GM19023 (cell line): ENCODE results near the gene VAC14.

Experiments used
- ATAC-seq: cut with Tn5 transposase; IDR thresholded peaks from one replicate; pipeline ENCODE4 v1.9.1; 2021; ENCODE audit warnings: mild to moderate bottlenecking, moderate library complexity; ENCODE audit not compliant: unreplicated experiment

VAC14 gene

DNA sequence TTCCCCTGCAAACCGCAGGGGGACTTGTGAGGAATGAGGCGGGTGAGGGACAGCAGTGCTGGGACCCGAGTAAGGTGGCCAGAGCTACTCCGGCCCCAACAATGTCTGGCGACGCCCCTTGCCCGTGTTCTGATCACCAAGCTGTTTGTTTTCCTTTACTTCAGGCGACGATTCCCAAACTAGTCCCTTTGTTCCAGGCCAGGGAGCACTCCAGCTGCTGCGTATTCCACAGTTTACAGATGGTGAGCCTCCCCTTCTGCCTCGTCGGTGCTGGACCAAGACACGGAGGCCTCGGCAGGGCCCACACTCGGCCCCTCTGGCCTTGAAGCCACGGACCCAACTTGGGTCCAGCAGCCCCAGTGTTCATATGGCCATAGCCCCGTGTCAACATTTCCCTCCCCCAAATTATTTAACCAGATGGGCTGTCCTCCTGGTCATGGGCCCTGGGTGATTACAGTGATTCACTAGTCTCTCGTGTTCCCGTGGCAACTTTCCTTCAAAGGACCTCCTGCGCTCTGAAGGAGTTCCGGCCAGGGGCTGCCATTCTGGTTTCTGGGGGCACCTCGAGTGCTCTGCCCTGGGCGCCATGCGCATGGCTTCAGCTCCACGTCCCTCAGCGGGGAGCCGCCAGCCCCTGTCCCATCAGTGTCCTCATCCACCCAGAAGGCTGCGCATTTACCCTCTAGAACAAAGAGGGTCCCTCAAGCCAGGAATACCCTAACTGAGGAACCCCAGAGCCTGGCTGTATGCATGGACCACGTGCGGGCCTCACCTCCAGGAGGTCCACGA lies 90.3 kb downstream of the VAC14 start:
- ATAC-seq, result no peak

DNA sequence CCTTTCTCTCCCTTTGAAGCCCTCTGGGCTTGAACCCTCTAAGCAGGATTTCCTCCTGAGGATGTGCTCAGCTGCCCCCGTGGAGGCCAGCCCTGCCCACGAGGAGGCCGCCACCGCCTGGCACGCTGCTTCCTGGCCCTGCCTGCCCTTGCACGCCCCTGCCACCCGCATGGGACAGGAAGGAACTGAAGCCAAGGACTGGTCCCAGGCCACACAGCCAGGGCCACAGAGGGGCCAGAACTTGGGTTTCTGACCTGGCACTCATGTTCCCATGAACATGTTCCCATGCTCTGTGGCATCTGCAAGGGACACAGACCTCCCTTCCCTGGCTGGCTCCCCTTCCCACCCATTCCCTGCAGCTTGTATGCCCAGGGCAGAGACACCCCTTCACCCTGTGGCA lies 91.0 kb downstream of the VAC14 start:
- no peak for ATAC-seq

DNA sequence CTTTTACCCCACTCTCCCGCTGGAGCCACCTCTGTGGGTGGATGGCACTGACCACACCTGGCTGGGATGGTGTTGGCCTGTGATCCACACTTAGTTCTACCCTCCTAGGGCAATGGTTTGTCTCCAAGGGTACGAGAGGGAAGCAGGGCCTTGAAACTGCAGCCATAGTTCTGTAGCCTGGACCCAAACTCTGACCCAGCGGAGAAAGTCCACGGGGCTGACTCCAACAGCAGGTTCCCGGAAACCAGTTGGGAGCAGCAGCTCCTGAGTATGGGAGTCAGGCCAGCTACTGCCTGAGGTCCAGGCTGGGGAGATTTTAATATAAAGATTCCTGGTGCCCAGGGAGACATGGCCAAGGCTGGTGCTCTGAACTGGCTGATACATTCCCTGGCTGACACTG lies 91.5 kb downstream of the VAC14 start:
- no peak for ATAC-seq

- ATAC-seq, result no peak
These were observed 92.4 kb downstream of the VAC14 start for GRCh38 chr16:70708366-70709246.

- ATAC-seq, result no peak
These were observed 94.0 kb downstream of the VAC14 start for GRCh38 chr16:70706948-70707465.

DNA sequence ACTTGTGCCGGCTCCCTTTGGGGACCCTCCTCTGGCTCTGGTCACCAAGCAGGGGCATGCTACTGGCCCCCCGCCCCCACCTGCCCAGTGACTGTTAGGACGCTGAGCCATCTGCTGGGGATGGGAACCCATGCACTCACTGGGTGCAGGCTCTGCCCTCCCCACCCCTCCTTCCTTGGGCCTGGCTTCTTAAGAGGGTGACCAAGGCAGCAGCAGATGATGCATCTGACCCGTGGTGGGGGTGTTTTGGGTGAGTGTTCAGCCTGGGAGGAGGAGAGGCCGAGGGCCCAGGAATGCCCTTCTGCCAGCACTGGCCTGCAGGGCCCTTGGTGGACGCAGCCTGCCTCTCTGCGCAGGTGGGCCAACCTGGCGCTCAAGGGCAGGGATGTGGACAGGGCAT lies 95.9 kb downstream of the VAC14 start:
- no peak for ATAC-seq

DNA sequence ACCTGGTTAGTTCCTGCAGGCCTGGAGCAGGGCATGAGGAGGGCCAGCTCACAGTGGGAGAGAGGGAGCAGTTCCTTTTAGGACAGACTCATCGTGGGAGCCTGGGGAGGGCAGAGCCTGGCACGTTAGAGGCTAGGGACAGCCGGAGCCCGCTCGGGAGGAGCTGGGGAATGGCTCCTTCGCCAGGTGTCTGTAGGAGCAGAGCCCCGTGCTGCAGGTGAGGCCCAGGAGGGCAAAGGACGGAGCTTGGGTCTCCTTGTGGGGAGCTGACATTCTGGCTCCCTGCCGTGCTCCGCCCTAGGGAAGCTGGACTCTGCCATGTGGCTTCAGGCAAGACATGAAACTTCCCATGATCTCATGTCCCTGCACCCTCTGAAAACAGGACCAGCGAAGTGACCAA lies 96.4 kb downstream of the VAC14 start:
- no peak for ATAC-seq

- ATAC-seq, result no peak
These were observed 97.0 kb downstream of the VAC14 start for GRCh38 chr16:70703835-70704381.

DNA sequence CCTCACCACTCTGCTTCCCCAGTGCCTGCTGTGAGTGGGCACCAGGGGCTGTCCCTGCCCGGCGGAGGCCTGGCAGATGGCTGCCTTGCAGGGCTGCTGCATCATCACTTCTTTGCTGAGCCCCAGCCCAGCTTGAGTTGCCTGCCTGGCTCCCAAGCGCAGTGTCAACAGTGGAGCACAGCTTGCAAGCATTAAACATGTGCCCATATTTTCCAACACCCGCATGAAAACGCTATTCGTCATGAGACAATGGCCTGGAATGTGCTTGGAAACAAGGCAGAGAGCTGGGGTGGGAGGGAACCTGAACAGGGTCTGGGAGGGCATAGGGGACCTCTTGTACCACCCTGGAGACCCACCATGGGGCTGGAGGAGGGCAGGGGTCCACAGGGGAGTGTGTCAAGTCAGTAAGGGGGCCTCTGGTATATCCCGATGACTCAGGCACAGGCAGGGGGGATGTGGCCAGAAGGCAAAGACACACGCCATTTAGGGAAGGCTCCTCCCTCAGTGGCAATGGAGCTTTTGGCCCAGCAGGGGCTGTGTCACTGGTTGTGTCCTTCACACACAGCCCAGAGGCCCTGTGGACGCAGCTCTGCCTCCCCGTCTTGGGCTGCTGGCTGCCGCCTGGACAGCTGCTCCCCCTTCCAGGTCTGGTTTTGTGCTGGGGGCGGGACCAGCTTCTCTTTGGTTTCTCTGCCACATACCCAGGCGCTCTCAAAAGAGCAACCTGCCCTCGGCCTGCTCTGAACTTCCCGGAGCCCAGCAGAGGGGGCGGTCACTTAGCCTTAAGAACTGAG lies 97.7 kb downstream of the VAC14 start:
- no peak for ATAC-seq

GRCh38 chr16:70702624-70703023 lies 98.3 kb downstream of the VAC14 start:
- no peak for ATAC-seq

DNA sequence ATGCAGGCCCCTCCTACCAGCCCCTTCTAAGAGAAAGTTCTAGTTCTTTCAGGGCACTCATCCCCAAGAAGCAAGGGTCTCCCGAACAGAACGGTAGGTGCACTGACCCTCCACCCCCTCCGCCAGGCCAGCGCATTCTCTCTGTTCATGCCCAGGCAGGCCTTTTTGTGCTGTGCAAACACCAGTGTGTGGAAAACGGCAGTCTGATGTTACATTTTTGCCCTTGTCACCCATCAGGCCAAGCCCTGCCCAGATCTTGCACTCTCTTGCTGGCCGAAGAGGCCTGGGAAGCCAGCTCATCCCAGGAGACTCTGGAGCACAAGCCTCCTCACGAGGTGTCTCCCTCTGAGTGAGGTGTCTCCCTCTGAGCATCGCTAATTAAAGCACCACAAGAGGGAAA lies 99.0 kb downstream of the VAC14 start:
- no peak for ATAC-seq

- no peak for ATAC-seq
These were observed 99.4 kb downstream of the VAC14 start for GRCh38 chr16:70701596-70701995.

DNA sequence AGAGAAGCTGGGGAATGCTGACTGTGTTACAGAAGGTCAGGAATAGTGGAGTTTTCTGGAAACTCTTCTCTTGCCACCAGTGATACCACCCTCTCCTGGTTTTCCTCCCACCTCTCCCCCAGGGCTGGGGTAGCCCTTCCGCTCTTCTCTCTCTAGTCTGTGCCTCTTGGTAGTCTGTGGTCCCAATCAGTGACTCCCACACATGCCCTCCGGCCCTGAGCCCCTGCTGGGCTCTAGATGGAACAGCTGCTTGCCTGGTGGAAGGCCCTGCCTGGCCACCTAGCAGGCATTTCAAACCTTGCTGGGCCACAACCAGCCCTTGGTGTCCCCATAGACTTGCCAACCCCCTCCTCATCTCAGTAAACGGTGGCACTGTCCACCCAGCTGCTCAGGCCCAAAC lies 99.9 kb downstream of the VAC14 start:
- no peak for ATAC-seq

DNA sequence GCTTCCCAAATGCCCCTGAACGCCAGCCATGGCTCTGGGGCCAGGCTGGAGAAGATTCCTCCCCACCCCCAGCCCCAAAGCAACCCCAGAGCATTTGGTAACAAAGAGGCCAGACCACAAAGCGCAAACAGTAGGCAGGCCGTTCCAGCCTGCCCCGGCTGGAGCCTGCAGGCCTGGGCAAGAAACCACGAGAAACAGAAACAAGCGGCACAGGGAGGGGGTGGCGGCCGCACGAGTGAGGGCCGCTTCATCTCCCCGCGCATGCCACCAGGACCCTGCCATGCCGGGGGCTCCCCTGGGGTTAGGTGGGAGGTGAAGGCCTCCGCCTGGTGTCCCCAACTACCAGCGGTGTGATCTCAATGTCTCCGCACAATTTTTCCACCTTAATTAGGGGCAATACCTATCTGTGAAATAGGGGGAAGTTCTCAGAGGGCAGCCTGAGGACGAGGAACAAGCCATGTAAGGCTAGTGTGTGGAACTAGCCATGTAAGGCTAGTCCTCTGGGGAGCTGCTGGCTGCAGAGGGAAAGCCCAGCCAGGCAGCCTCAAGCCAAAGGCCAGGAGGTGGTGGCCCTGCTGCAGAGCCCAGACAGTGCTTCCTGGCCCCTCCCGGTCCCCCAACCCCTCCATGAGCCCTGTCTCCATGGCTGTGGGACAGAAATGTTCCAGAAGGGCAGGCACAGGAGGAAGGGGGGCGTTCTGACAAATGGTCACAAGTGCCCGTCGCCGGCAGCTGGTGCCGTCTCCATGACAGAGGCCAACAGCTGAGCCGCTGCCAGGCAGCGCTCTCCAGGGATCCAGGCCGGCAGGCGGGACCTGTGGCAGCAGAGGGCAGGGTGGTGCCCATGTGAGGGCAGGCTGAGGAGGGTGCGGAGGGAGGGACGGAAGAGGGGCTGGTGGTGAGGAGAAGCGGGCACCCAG lies 100.6 kb downstream of the VAC14 start:
- ATAC-seq, result no peak

DNA sequence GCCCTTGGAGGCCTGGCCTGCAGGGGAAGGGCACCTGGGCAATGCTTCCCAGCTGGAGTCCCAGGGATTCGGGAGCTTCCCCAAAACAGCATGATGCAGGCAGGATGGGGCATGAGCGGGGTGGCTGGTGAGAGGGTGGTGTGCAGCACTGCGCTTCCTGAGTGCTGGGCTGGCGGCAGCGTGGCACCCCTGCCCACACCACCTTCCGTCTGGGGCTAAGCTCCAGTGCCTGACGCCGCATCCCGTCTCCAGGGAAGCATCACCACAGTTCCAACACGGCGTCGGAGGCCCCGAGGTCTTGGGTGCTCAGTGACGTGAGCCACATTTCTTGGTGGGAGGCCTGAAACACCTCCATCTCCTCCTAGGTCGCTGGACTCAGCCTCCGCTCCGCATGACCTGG lies 101.3 kb downstream of the VAC14 start:
- ATAC-seq, result no peak

GRCh38 chr16:70698901-70699300 lies 102.1 kb downstream of the VAC14 start:
- no peak for ATAC-seq

- ATAC-seq, result no peak
These were observed 103.3 kb downstream of the VAC14 start for GRCh38 chr16:70697594-70698170.

- ATAC-seq, result no peak
These were observed 103.9 kb downstream of the VAC14 start for GRCh38 chr16:70696952-70697593.

DNA sequence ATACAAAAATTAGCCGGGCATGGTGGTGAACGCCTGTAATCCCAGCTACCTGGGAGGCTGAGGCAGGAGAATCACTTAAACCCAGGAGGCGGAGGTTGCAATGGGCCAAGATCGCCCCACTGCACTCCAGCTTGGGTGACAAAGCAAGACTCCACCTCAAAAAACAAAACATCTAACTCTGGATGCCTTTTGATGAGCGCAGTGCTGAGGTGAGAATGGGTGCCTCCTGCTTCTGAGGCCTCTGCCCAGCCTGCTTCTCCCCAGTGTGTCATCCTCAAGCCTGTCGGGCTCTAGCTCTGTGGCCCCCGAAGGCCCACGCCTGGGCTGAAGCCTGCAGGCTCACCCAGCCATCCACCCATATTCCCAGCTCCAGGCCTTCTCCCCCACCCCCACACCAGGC lies 104.6 kb downstream of the VAC14 start:
- no peak for ATAC-seq
